Raji (cell line): Measurements from ENCODE around the gene RAB11FIP2.

ENCODE experiments used
- POLR2A ChIP-seq: IDR thresholded peaks from 2 replicates; pipeline ENCODE4 v1.6.1; 2011; ENCODE audit warnings: low read depth, low read length, control low read depth; ENCODE audit not compliant: insufficient read depth

The RAB11FIP2 gene

GRCh38 chr10:118046395-118047156, at the start of gene RAB11FIP2:
RAB11FIP2 (minus strand) TSS chr10:118046941; CDS start chr10:118046163, 778 bp downstream.
- peak; percentile 58; the same call in 1 of the 2 replicates for TF ChIP-seq POLR2A

- no peak for TF ChIP-seq POLR2A
Measured at GRCh38 chr10:118096022-118096421, 49.3 kb upstream of the RAB11FIP2 start.

DNA sequence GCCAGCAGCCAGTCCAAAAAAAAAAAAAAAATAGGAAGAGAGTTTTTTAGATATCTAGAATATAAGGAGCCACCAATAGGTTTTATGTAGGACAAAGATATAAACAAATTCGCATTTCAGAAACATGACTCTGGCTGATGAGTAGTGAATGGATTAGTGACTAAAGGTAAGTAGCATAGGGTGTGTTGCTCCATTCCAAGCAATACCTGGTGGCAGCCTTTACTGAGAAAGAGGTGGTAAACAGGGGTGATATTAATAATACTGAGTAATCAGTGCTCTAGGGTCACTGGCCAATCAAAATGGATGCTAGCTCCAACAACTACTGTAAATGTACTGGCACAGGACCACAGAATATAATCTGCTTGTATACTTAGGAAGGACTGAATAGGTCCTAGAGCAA, 45.5 kb upstream of the RAB11FIP2 start:
- TF ChIP-seq POLR2A: no peak

- TF ChIP-seq POLR2A: no peak
Measured at GRCh38 chr10:118080817-118081216, 34.1 kb upstream of the RAB11FIP2 start.

DNA sequence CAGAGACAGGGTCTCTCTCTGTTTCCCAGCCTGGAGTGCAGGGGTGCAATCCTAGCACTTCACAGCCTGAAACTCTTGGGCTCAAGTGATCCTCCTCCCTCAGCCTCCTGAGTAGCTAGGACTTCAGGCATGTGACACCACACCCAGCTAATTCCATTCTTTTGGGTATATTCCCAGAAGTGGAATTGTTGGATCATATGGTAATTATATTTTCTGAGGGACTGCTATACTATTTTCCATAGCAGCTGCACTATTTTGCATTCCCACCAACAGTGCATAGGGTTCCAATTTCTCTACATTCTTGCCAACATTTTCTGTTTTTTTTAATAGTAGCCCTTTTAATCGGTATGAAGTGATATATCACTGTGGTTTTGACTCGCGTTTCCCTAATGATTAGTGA, 30.0 kb upstream of the RAB11FIP2 start:
- no peak for TF ChIP-seq POLR2A

GRCh38 chr10:118072840-118073239, 26.1 kb upstream of the RAB11FIP2 start:
- no peak for TF ChIP-seq POLR2A

DNA sequence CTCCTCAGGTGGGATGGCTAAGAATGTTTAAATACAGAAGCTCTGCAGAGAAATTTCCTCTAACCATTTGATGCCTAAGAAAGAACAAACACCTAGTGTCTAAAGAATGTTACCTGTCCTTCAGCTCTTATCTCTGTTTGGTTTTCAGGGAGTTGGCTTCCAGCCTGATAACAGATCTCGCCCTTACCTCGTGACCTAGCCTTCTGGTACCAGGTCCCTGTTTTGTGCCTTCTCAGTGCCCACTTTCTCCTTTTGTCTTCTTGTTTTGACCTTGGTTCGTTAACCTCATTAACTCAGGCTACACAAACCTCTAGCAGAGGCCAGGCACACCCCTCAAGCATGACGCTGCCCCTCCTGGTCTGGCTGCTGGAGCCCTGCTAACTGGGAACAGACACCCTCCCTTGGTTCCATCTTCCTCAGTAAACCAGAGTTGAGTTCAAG, 16.1 kb upstream of the RAB11FIP2 start:
- no peak for TF ChIP-seq POLR2A

- TF ChIP-seq POLR2A: no peak
Measured at GRCh38 chr10:118058371-118058770, 11.6 kb upstream of the RAB11FIP2 start.

GRCh38 chr10:118057361-118057760, 10.6 kb upstream of the RAB11FIP2 start:
- no peak for TF ChIP-seq POLR2A

GRCh38 chr10:118054383-118054782, 7.6 kb upstream of the RAB11FIP2 start:
- no peak for TF ChIP-seq POLR2A

DNA sequence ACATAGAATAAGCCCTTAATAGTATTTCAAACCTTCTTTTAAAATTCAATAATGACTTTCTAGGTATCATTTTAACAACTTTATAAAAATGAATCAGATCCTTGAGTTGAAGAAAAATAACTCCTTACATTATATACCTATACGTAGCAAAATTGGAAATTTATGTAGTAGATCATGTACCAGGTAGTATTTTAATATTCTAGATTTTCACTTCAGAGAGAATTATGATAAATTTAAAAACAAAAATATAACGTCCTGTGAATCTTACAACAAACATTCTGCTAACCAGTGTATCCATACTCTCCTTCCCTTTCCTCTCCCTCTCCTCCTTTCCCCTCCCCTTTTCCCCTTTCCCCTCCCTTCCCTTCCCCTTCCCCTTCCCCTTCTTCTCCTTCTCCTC, 6.1 kb upstream of the RAB11FIP2 start:
- no peak for TF ChIP-seq POLR2A

DNA sequence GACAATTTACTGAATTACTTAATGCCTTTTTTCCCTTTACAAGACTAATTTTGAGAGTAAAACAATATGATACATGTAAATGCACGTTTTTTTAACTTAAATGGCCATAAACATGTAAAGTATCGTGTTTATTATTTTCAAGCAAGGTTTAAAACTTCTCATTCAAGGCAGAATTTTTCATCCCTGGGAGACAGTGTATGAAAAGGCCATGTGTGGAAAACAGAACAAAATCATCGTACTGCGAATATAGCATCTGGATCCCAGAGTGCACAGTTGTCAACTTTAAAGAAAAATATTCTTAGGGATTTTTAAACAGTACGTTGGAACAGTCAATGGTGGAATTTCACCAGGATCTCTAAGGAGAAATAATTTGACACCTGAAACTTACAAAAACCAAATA, 1.1 kb upstream of the RAB11FIP2 start:
- TF ChIP-seq POLR2A: no peak

- TF ChIP-seq POLR2A: no peak
Measured at GRCh38 chr10:118047157-118047719, 497 bp upstream of the RAB11FIP2 start.

DNA sequence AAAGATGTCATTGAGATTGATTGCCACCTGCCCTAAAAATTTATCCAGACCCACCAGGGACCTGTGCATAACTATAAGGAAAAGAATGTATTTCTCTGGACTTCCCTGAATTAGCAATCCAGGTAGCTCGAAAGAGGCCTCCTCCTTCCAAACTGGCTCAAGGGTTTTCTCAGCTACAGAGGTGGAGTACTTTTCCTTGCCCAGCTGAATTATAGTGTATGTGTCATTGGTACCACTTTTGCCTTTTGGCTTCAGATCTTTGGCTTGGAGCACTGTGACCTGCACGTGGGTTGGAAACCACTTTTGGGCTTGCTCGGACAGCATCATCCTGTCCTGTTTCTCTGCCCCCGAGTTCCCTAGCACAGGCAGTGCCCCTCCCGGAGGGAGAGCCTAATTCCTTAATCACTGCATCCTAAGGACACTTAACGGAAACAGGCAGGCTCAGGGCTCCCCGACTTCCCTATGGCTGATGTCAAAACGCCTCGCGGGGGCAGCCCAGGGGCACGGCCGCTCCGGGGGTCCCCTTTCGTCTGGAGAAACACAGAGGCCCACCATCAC, 825 bp downstream of the RAB11FIP2 start:
- no peak for TF ChIP-seq POLR2A

- no peak for TF ChIP-seq POLR2A
Measured at GRCh38 chr10:118045158-118045836, 1.4 kb downstream of the RAB11FIP2 start.

- TF ChIP-seq POLR2A: no peak
Measured at GRCh38 chr10:118042827-118043242, 3.9 kb downstream of the RAB11FIP2 start.
